Posterior vena cava (tissue), 2 donors: ENCODE measurements around the gene ITGA3. TPM values are rescaled to one million over a fixed set of nuclear protein-coding genes. Genes with fewer than 3 reads are reported as not detected.

ENCODE experiments used
- DNase-seq: peaks from one replicate; pipeline ENCODE4 v3.0.0-alpha.2; 2020; ENCODE audit warnings: low spot score
- intact Hi-C, 2 donors: fragments of 100-400 bp; cut with DNase I; formaldehyde crosslinking; loops; one replicate each; pipeline versions ENCODE4 v1.14.1 to v1.14.2; 2022 to 2023
- total RNA-seq, 2 donors: library from RNA; stranded (reverse); fragmentation: NEBNext Ultra II Directional; extraction: Animal tissue kit (Norgen Biotek cat#: 25700); gene quantifications; one replicate each; pipeline ENCODE4 v1.2.1, GENCODE V29; 2021
- donor health status: DM: yes; HTN: yes; CAD: no.
- donor health status: DM: yes; HTN: yes; CAD: no.

The ITGA3 gene
- total RNA-seq, 2 donors from 2014 or later, result 56.3 to 80.3 TPM

DNA sequence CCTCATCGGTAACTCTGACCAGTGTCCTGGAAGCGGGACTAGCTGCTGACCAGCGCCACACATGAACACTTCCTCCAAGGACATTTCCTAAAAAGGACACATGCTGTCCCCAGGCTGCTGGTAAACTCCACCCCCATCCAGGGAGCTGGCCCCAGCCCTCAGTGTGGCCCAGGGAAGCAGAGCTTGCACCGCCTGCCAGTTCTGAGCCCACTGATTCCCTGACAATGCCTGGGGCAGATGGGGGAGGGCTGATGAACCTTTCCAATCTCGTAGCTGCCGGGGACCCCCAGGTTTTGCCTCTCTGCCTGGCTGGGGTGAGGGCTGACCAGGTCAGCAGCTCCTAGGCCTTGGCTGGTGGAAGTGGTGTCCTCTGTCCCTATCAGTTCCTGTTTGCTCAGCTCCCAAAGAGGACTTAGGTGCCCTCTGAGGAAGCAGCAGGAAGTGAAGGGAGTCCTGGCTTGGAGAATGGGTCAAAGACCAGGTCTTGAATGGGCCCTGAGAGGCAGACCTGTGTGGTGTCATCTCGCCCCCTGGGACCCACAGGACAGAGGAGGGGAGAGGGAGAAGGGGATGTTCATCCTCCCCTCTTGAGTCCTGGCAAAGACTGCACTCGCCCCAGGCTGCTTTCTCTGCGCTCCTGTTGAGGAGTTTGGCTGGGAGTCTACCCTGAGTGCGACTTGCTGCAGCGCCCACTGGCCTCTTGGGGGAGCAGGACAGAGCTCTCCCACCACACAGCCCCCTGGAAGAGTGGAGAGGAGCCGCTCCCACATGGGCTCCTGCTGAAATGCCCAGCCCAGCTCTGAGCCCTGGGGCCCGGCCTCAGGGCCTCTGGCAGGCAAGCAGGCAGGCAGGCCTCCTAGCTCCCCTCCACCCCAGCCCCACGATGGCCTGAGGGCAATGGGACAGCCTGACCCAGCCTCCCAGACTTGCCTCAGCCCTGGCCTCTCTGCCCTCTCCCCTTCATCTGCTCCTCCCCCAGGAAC, 56.1 kb downstream of the ITGA3 start:
- intact Hi-C loops, result loop anchor here in 1 of 2 donors (10.0 kb wide), 2 partner anchors 53 to 183 kb away; partner anchors contain the start of gene SGCA
- no peak for DNase-seq

DNA sequence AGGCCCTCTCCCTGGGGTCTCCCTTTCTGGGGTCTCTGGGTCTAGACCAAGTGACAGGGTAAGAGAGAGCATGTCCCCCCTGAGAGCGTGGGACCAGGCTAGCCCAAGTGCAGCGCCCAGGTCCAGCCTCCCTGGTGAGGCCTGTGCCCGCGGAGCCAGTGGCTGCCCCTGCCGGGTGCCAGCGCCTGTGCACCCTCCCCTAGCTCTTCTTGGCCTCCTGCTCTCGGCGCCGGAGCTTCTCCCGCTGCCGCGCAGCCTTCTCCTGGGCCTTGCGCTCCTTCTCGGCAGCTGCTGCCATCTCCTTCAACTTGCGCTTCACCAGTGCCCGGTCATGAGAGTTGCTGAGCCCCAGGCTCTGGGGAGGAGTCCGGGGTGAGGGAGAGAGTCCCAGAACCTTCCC, 56.8 kb downstream of the ITGA3 start:
- no peak for DNase-seq
- intact Hi-C loops, result loop anchor here in 1 of 2 donors (10.0 kb wide), 2 partner anchors 52 to 182 kb away; partner anchors contain the start of gene SGCA

DNA sequence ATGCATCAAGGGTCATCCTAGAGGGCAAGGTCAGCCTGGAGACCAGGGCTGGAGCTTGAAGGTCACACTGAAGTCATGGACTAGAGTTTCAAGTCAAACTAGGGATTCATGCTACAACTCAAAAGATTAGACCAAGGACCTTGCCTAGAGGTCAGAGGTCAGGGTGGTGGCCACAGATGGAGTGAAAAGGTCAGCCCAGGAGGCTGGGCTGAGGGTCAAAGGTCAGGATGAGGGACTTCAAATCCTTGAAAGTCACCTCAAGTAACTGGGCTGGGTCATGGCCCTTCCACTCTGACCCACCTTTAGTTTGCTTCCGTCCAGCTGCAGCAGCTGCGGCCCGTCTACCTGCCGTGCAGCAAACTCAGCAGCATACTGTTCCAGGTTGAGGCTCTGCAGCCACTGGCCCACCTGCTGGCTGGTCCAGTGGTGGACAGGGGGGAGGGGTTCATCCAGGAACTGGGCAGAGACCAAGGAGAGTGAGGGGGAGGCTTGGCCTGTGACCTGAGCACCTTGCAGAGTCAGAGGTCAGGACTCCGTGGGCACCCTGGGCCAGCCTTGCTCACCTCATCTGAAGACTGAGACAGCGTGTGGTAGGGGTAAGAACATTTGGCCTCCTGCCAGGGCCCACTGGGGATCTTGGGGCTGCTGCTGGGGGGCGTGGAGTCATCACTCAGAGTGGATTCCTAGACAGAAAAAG, 57.9 kb downstream of the ITGA3 start:
- intact Hi-C loops, result loop anchor here in 1 of 2 donors (10.0 kb wide), 2 partner anchors 51 to 181 kb away; partner anchors contain the start of gene SGCA
- DNase-seq, result no peak

DNA sequence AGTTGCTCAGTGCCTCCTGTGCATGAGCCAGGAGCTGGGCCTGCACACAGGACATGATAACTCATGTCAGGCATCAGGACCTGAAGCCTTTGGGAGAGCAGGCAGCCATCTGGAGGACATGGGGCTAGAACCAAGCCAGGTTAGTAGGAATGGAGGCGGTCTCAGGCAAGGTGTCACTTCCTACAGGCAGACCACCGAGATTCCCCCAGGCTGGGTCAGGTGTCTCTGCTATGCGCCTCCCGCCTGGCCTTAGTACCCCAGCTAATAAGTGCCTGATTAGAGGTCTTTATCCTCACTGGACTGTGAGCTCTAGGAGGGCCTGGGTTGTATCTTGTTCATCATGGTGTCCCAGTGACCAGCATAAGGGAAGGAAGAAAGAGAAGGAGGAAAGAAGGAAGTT, 58.5 kb downstream of the ITGA3 start:
- no peak for DNase-seq
- intact Hi-C loops, result loop anchor here in 1 of 2 donors (10.0 kb wide), 2 partner anchors 50 to 180 kb away; partner anchors contain the start of gene SGCA

DNA sequence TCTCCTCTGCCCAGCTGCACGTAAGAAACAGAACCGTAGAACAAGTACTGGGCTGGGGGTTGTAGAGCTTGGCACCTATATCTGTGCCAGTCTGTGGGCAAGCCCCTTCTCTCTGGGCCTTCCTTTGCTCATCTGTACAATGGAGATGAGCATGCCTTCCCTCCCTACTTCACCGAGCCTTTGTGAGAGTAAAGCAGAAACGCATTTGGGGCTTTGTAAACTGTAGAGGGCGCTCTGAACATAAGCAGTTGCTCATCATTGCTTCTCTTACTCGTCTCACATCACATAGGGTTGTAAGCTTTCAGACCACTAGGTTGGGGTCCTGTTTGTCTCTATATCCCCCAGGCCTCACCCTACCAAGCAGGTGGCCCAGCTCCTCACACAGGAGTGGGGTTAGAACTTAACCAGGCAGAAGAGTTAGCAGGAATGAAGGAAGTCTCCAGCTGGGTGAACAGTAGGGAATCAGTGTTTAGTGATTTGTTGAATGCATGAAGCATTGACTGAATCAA, 59.0 kb downstream of the ITGA3 start:
- intact Hi-C loops, result loop anchor here in 1 of 2 donors (10.0 kb wide), 2 partner anchors 50 to 180 kb away; partner anchors contain the start of gene SGCA
- no peak for DNase-seq

DNA sequence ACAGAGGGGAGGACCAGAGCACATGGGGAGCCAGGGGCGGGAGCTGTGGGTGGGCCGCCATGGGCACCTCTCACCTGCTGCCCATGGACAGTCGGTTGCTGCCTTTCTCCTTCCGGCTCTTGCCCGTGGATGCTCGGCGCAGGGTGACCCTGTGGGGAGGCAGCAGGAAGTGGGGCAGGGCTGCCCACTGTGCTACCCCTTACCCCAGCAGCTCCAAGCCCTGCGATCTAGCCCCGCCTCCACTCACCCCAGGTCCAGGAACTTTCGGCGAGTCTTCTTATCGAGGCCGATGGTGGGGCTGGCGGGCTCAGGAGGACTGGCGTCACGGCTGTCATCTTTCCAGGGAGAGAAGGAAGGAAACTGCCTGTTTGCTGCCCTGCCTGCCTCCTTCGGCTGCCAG, 59.8 kb downstream of the ITGA3 start:
- intact Hi-C loops, result loop anchor here in 1 of 2 donors (10.0 kb wide), 2 partner anchors 49 to 179 kb away; partner anchors contain the start of gene SGCA
- no peak for DNase-seq

DNA sequence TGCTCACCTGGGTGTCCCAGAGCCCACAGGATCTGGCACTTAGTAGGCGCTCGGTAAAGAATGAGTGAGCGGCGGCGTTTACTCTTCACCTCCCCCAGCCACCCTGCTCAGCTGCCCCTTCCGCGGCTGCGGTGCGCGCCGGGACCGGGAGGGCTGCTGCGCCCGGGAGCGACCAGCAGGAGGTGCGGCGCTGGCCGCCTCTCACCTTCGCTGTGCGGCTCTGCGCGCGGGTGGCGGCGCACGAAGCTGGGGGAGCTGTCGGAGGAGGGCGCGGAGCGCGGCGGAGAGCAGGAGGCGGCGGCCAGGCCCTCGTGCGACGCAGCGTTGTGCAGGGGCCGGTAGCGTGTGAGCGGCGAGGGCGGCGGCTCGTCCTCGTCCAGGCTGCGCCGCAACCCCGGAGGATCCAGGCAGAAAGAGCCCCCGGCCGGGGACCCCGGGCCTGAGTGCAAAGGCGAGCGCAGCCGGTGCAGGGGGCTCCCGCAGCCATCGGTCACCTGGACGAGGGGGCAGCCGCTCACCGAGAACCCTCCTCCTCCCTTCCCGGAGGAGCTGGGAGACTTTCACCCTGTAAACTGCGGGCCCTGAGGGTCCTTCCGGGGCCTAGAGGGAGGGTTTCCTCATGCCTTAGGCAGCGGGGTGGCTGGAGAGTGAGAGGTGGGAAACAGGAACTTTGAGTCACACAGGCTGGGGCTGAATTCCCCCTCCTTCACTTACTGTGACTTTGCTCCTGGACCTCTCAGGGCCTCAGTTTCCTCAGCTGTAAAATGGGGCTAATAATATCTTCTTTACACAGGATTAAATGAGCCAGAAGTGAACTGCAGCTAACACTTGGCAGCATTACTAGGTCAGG, 61.5 kb downstream of the ITGA3 start:
- DNase-seq, result no peak
- intact Hi-C loops, result loop anchor here in 1 of 2 donors (10.0 kb wide), 2 partner anchors 47 to 177 kb away; partner anchors contain the start of gene SGCA

DNA sequence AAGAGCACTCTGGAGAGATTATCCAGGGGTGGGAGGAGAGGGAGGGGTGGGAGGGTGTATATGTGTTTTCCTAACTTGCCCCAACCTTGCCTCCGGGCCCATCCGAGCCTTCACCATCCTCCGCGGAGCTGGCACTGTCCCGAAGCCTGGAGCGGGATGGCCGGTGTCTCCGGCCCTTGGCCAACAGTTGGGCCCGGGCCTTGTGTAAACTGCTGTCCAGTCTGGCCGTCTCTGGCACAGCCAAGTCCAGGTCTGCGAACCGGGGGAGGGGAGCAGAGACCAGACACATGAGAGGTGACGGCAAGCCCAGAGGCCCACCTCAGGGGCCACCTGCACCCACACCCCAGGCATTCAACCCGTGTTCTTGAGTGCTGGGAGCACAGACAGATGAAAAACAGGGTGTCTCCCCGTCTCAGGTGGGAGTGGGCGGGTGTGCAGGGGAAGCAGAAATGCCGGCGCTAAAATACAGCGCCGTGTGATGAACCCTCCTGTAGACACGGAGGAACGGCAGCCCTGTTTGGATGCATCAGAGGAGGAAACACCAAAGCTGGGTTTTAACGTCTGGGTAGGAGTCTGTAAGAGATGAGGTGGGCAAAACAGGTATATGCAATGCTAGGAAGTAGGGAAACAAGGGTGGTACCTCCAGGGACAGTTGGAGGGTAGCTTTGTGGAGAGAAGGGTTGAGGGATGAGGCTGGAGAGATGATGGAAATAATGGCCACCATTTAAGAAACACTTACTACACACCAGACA, 62.3 kb downstream of the ITGA3 start:
- no peak for DNase-seq
- intact Hi-C loops, result loop anchor here in 1 of 2 donors (10.0 kb wide), 2 partner anchors 47 to 177 kb away; partner anchors contain the start of gene SGCA

DNA sequence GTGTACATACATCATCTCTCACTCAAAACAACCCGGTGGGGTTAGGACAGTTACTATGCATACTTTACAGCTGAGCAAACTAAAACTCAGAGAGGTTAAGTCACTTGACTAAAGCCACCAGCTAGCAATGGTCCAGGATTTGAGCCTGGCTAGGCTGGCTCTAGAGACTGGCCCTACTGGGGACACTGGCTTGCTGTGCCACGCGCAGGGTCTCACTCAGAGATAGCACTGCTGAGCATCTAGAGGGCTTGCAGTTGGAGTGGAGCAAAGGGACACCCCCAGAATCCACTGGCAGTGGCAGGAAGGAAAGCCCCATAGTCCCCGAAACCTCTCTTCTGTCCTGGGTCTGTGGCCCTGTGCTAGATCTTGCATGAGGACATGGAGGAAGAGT, 62.9 kb downstream of the ITGA3 start:
- no peak for DNase-seq
- intact Hi-C loops, result loop anchor here (1.0 to 10.0 kb wide), 3 partner anchors 18 to 176 kb away; partner anchors contain the start of gene SGCA (in 1 of the 2)

DNA sequence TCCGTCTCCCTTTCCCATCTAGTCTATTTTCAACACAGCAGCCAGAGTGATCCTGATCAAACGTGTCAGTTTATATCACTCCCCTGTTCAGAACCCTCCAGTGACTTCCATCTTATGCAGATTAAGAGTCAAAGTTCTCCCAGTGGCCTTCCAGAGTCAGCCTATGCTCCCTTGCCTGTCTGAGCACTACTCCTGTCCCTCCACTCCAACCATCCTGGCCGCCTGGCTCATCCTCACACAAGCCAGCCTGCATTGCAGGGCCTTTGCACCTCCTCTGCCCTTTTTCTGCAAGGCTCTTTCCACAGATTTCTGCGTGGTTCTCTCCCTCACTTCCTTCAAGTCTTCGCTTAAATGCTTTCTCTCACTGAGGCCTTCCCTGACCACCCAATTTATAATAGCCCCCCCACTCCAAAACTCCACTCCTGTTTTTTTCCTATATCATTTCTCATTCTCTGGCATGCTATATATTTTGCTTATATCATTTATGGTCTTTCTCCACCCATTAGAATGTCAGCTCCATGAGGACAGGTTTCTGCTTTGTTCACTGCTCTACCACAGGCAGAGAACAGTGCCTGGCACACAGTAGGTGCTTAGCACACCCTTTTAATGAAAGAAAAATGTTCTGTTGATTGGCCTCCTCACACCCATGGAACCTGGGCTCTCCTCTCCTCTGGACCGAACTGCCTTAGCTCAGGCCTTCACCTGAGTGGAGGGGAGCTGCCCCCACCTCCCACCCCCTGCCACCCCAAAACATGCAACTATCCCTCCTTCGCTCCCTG, 64.8 kb downstream of the ITGA3 start:
- intact Hi-C loops, result loop anchor here in 1 of 2 donors (10.0 kb wide), 1 partner anchor 174 kb away; no protein-coding TSS in a partner anchor

DNA sequence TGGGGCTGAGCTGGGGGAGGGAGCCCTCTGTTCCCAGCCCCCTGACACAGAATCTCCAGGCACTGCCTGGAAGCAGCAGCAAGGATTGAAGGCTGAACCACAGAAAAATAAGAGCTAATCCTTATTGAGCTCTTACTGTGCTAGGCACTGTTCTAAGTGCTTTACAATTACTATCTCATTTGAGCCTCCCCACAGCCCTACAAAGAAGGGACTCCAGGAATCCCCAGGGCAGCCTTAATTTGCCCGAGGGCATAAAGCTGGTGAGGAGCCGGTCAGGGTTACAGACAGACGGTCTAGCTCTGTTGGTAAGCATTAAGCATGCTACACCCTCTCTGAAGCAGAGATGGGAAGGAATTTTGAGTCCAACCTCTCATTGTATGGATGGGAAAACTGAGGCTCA, 67.0 kb downstream of the ITGA3 start:
- no peak for DNase-seq
- intact Hi-C loops, result loop anchor here in 1 of 2 donors (10.0 kb wide), 1 partner anchor 172 kb away; no protein-coding TSS in a partner anchor

More for the DNA sequence above, 64.8 kb downstream of the ITGA3 start:
- DNase-seq, result no peak

DNA sequence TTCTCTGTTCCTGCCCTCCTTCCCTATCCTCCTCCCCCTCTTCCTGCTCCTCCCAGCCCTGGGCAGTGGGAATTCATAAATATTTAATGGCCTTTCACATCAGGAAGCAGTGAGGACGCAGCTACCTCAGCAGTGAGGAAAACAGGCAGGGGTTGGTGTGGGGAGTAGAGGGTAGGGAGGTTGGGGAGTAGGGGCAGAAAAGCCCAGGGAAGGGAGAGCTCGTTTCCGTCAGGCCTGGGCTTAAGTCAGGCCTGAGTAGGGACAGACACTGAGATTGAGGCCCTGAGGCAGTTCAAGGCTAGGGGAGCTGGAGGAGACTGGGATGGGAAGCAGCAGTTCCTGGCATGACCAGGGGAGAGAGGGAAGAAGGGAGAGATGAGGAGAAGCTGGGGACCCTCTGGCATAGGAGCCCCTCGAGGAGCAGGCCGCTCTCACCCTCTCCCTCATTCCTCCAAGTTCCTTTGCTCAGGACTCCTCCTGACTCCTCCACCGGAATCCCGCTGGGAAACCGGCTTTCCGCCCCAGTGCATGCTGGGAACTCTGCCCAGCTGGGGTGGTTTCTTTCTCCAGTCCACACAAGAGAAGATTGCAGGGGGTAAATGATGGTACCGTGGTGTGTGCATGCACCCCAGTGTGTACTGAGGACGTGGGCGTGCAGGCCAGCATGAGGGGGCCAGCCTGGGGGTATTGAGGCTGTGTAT, 67.9 kb downstream of the ITGA3 start:
- intact Hi-C loops, result loop anchor here in 1 of 2 donors (10.0 kb wide), 1 partner anchor 171 kb away; no protein-coding TSS in a partner anchor
- DNase-seq, result no peak

DNA sequence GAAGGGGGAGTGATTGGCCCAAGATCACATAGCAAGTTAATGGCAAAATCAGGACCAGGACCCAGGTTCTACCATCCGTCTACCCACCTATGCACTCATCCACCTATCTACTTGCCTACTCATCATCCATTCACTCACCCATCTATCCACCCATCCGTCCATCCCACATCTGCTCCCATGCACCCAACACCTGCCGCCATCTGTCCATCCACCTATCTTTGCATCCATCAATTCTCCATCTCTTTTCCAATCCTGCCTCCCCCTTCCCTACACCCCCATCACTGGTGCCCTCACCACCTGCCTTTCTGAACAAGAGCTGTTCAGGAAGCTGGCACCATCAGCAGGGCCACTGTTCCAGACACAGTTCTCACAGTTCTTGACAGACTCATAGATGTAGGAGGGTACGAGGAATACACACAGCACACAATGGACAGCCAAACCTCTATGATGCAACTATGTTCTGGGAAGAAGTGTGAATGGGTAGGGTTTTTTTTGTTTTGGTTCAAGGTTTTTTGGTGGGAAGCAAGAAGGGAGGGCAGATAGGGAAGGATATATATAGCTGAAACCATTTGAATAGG, 69.6 kb downstream of the ITGA3 start:
- DNase-seq, result no peak

DNA sequence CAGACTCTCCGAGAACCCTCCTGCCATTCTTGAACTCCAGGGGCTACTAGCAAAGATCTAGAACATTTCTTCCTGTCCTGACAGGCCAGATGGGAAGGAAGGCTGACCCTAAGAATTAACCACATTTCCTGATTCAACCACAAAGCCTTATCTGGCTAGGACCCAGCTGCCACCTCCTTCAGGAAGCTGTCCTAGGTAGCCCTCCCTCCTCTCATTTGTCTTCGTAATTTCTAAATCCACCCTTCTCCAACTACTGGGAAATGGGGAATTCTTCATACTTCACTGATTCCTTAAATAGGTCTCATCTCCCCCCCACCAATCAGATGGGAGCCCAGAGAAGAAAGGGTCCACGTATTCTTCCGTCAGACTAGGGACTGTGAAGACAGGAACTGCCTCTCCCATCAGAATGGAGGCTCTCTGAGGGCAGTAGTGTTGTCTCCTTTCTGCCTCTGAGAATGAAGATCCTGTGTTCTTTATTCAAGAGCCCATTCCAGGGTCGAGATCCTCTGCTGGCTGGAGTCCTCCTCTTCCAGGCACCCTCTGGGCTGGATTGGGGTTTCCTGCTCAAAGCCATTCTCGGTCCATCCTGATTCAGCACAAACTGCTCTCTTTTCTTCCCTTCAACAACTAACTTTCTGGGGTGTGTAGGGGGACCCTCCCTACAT, 71.9 kb downstream of the ITGA3 start:
- intact Hi-C loops, result loop anchor here in 1 of 2 donors (10.0 kb wide), 1 partner anchor 167 kb away; no protein-coding TSS in a partner anchor

More for the DNA sequence above, 69.6 kb downstream of the ITGA3 start:
- intact Hi-C loops, result loop anchor here in 1 of 2 donors (10.0 kb wide), 1 partner anchor 169 kb away; no protein-coding TSS in a partner anchor

More for the DNA sequence above, 71.9 kb downstream of the ITGA3 start:
- no peak for DNase-seq
